D721Med (cell line): Measurements from ENCODE around the gene SLC7A10.

Source experiments
- DNase-seq: peaks from one replicate; pipeline ENCODE4 v3.0.0; 2011; ENCODE audit warnings: low spot score; ENCODE audit not compliant: insufficient read length
- FAIRE-seq: peaks from 2 replicates; lab custom pipeline; 2011; peaks lifted over from hg19 to GRCh38; lab: Jason Lieb, UNC
- CTCF ChIP-seq: IDR thresholded peaks from 2 replicates; pipeline ENCODE4 v1.5.1; 2012; ENCODE audit warnings: mild to moderate bottlenecking, control low read depth; ENCODE audit not compliant: insufficient read depth; ENCODE audit errors: missing control alignments

The SLC7A10 gene

DNA sequence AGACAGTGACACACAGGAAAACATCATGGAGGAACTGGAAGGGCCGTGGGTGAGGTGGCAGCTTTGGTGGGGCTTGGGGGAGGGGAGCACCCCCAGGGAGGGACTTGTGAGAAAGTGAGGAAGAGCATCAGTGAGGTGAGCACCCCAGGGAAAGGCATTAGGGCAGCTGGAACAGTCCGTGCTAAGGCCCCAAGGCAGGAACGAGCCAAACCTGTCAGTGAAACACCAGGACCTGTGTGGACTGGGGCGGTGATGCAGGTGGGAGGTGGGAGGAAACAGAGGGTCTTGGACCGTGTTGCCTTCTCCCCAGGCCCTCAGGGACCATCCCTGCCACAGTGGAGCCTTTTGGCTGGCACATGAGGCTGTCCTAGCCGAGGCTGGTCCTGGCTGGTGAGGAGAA lies 17.3 kb upstream of the SLC7A10 start:
- no peak for DNase-seq

GRCh38 chr19:33242131-33242530 lies 16.5 kb upstream of the SLC7A10 start:
- DNase-seq (no peak), FAIRE-seq (no peak)
- no peak for TF ChIP-seq CTCF

More for the DNA sequence above, 17.3 kb upstream of the SLC7A10 start:
- TF ChIP-seq CTCF: no peak
- no peak for FAIRE-seq

DNA sequence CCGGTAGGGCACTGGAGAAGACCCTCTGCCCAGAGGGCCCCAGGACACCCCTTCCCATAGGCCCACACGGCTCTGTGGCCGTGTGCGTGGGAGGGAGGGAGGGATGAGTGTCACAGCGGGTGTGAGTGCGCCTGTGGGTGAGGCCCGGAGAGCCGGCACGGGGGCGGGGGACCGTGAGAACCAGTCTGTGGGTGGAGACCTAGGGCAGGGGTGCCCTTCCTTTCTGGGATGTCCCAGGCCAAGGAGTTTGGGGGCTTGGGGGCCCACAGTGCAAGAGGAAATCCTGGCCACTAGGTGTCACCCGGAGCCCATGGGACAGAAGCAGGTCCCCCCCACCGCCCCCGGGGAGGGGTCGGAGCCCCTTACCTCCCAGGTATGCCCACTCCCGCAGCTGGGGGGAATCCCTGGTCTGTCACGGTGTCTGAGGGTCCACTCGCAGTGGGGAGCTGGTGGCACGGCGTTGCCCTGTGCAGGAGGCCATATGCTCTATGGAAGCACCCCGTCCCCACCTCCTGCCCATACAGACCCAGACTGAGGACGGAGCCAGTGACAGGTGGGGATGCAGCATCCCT lies 16.0 kb upstream of the SLC7A10 start:
- DNase-seq (no peak), FAIRE-seq (no peak)
- TF ChIP-seq CTCF: peak; percentile 43

GRCh38 chr19:33241091-33241529 lies 15.5 kb upstream of the SLC7A10 start:
- FAIRE-seq (no peak), DNase-seq (no peak)
- TF ChIP-seq CTCF: no peak

DNA sequence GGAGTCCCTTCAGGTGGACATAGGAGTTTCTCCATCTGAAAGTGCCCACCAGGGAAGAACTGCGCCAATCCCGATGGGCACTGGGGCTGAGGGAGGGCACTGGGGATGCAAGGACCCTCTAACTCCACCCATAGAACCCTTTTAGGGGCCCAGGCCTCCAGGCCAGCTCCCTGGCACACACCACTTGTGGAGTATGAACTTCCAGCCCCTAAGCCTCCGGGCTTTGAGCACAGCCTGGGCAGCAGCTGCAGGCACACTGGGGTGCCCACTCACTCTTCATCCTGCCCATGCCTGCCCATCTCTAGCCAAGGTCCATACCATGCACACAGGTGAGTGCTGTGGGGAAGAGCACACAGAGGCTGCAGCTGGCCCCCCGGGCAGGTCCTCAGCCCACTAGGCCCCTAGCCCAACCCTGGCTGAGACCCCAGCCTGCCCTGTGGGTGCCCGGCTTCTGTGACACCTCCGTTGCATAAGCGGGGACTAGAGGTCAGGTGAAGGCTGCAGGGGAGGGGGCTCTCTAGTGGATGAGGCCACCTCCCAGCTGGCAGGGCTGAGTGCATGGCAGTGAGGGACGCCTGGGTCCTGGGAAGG lies 14.6 kb upstream of the SLC7A10 start:
- TF ChIP-seq CTCF: no peak
- FAIRE-seq (no peak), DNase-seq (no peak)

- no peak for TF ChIP-seq CTCF
- DNase-seq (no peak), FAIRE-seq (no peak)
These were observed 13.7 kb upstream of the SLC7A10 start for GRCh38 chr19:33239223-33239975.
